HG03025 (cell line): ENCODE data around the gene KRTAP29-1.
"Not testable (repeated sequence)": the region's sequence is repeated elsewhere in the genome, so short reads cannot be mapped to it uniquely, and the experiment has no call there.

Experiments
- ATAC-seq: cut with Tn5 transposase; IDR thresholded peaks from one replicate; pipeline ENCODE4 v1.9.1; 2021; ENCODE audit warnings: mild to moderate bottlenecking, moderate library complexity; ENCODE audit not compliant: unreplicated experiment, low FRiP score

The KRTAP29-1 gene, protein sequence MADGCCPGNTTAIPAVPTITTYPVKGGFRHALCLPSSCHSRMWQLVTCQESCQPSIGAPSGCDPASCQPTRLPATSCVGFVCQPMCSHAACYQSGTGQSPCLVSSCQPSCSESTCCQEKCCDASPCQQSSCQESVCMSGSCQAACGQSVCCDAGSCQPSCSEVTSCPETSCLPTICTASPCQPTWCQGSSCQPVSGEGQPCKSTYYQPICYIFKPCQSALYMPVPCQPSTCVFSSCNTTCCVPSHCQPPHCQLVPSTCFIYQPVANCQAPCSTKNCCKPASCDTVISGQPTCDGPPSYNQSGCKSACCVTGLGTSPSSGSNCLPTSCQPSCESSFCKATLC

DNA sequence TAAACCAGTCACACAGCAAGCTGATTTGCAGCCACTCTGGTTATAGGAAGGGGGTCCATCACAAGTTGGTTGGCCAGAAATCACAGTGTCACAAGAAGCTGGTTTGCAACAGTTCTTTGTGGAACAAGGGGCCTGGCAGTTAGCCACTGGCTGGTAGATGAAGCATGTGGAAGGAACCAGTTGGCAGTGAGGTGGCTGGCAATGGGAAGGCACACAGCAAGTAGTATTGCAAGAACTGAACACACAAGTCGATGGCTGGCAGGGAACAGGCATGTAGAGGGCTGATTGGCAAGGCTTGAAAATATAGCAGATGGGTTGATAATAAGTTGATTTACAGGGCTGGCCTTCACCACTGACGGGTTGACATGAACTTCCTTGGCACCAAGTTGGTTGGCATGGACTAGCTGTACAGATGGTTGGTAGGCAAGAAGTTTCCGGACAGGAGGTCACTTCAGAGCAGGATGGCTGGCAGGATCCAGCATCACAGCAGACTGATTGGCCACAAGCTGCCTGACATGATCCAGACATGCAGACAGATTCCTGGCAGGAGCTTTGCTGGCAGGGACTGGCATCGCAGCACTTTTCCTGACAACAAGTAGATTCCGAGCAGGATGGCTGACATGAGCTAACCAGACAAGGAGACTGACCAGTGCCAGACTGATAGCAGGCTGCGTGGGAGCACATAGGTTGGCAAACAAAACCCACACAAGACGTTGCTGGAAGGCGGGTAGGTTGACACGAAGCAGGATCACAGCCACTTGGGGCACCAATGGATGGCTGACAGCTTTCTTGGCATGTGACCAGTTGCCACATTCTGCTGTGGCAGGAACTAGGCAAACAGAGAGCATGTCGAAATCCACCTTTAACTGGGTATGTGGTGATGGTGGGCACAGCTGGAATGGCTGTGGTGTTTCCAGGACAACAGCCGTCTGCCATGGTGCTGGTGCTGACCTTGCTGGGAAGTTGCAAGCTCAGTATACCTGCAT is at the start of gene KRTAP29-1:
TSS of gene KRTAP29-1 (minus strand) at position 936 of the 986 bp plus-strand sequence. CDS start at position 936, 0 bp downstream.
- no peak for ATAC-seq

DNA sequence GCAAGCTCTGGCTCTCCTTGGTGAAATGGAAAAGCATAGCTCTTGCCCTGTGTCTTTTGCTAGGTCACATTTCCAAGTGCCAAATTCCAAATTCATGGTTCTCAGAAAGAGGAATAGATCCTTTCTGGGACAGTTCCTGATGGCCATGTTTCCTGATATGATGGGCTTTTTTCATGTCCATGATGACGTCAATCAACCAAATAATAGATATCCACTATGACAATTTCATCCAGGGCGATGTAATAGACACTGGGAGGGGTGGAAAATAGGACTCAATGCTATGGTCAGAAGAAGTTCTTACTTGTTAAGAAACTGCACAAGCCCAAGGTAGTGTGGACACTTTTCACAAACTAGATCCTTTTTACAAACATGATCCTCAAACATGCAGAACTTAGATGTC is 48.5 kb upstream of the KRTAP29-1 start:
- ATAC-seq = no peak

DNA sequence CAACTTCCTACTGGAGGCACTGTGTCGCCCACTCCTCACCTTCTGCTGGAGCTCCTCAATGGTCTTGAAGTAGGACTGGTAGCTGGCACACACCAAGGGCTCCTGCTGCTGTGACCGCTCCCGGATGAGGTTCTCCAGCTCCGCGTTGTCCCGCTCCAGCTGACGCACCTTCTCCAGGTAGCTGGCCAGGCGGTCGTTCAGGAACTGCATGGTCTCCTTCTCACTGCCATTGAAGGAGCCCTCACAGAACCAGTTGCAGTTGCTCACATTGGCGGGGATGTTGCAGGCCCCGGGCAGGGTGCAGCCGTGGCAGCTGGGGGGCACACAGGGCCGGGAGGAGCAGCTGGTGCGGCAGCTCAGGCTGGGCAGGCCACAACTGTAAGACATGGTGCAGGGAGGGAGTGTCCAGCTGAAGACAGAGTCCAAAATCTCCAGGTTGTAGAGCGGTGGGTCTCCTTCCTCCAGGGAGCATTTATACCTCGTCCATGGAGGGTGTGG is 47.8 kb upstream of the KRTAP29-1 start, which contains the start of gene KRT33A:
TSS of gene KRT33A (minus strand) at position 448 of the 498 bp plus-strand sequence. CDS start at position 387, 61 bp downstream.
- ATAC-seq = not testable (repeated sequence)

DNA sequence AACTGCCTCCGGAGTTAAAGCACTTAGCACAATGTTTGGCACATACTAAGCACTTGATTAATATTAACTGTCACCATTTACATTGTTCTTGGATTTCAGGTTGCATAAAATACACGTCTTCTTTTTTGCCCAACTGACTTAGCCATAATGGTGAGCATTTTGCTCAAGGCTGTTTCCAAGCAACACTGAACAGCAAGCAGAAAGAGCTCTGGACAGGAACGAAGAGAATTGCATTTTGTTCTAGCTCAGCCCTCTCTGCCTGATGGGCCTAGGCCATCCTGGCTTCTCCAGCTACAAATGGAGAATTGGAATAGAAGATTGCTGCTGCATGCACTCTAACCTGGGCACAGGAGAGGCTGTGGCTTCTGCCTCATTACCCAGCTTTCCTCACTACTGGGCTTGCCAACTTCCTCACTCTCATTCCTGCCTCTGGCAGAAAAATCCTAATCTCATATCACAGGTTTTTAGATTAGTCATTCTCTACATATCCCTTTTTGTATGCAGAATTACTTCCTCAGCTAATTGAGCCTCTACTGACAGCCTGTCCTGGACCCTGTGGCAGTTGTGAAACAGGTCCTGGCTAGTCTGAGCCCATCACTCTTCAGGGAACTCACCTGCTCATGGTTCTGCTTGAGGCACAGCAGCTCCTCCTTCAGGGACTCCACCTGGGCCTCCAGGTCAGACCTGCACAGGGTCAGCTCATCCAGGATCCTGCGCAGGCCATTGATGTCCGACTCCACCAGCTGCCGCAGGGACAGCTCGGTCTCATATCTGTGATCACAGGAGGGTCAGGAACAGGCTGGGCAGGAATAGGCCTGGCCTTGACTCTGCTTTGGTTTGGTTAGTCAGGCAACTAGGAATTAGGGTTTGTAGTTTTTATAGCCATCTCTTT is 45.5 kb upstream of the KRTAP29-1 start:
- no peak for ATAC-seq

DNA sequence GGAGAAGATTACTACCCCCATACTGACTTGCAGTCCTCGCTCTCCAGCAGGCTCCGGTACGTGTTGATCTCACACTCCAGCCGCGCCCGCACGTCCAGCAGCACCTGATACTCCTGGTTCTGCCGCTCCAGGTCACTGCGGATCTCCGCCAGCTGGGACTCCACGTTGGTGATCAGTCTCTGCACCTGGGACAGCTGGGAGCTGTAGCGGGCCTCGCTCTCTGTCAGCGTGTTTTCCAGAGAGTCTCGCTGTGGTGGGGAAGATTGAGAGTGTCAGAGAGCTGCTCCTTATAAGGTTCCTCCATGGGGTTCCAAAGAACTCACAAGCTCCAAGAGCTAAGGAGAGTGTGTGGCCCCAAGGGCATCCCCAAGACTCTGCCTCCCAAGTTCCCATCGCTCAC is 43.8 kb upstream of the KRTAP29-1 start:
- not testable (repeated sequence) for ATAC-seq

DNA sequence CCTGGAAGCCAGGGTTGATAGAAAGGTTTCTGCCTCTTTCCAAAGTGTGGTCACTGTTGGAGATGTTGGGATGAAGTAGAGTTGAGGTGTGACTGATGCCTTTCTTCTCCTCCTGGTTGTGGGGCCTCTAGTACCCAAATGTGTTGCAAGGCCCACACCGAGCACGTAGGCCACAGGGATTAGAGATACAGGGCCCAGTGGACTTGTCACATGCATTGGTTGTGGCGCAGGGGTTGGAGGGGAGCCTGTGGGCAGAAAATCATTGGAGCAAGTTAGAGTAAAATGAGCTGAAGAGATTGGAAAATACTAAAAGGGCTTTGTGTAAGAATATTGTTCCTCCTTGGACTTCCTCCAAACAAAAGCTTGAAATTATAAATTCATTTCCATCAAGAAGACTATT is 43.3 kb upstream of the KRTAP29-1 start:
- ATAC-seq = no peak

DNA sequence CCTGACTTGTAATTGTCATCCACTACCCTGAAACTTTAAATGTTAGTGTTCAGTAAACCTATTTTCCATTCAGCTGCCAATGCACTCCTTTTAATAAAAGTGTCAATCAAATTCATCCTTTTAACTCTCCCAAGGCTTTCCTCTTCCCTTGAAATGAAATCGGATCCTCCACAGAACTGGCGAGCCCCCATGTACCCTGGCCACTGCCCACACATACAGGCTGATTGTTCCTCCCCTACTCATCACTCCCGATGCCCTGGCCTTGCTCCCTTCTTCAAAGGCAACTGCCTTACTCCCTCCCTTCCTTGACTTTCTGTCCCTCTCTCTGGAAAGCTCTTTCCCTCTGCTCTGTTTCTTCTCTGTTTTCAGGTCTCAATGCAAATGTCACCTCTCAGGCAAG is 40.4 kb upstream of the KRTAP29-1 start:
- no peak for ATAC-seq

DNA sequence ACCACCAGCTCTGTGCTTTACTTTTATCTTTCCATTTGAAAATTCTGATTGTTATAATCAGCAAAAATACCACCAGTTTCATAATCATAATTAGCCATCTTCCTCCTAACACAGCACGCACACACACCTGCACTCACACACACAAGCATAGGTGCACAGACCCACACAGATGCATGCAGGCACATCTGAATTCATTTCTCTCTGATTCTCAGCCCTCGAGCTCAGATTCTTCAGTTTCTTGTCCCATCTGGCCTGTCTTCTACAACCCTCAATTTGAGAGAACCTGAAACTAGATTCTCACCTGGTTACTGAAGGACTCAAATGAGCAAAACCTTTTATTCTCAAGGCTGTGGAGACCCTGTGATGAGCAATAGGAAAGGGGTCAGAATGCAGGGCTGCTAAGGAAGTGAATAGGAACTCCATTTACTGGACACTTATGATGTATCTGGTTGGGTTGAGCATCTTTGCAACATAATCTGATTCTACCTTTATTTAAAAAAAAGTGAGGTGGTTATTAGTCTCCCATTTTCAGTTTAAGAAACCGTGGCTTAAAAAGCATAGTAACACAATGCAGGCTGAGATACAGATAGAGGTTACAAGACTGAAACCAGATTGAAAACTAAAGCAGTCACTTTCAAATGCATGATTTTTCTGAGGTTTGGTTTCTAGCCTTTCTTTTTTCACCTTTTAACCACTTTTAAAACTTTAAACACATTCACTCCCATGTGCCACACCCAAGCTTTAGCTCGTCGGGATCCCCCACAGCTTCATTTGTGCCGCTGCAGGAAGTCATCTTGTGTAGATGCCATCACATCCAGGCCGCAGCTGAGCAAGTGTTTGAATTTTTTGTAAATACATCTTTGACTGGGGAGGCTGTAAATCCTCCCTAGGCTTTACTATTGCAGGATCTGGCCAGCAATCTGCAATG is 38.5 kb upstream of the KRTAP29-1 start:
- no peak for ATAC-seq

DNA sequence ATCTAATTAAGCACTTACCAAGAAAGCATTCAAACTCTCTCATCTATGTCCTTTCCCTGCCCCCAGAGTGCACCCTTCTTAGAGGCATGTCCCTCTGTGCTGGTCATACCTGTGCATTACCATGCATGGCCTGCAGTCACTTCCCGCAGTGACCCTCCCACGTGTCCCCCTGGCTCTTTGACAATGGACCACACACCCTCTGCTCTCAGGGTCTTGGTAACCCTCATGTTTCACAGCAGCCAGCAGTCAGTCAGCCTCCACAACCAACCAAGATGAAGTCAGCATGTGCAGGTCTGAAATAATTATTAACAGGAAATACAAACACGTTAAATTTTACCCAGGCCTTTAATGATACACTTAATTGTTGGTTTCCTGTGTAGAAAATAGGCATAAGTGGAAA is 37.8 kb upstream of the KRTAP29-1 start:
- ATAC-seq = no peak

DNA sequence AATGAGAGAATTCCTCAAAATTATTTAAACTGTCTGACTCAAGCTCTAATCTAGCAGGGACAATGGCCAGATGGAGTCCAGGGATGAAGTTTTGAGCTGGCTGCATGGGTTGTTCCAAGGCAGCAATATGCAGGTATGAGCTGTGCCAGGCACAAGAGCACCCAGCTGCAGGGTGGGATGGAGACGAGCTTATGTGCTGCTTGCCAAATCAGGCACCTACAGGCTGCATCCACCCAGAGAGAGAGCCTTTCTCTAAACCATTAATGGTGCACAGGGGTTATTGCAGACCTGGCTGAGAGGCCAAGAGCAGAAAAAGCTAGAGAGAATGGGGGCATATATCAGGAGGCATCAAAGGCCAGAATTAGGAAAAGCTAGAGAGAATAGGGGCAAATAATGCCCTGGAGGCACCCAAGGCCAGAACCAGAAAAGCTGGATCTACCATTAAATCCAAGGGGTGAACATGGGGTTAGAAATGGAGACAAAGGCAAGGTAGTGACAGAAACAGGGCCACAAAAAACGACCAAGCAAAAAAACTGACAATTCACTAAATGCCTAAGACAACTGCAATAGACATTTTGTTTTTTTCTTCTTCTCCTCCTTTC is 37.0 kb upstream of the KRTAP29-1 start:
- no peak for ATAC-seq

DNA sequence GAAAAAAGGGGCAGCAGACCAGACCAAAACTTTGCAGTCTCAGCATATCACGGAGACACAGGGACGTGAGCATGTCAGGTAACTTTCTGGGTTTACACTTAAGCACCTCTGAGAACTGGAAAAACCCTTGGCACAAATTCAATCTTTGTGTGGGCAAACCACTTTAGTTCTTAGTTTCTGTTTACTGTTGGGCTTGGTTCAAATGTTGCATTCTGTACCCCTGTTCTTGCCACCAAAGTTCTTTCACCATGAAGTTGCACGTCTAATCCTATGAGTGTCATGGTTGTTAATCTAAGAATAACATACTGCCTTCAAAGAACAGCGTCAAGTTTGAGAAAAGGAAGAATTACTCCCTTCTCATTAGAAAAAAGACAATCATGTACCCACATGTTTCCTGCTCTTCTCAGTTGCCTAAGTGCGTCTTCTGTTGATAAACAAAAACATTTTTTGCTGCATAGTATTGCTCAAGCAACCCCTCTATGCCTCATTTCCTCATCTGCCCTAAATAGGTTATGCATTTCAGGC is 36.4 kb upstream of the KRTAP29-1 start:
- no peak for ATAC-seq

DNA sequence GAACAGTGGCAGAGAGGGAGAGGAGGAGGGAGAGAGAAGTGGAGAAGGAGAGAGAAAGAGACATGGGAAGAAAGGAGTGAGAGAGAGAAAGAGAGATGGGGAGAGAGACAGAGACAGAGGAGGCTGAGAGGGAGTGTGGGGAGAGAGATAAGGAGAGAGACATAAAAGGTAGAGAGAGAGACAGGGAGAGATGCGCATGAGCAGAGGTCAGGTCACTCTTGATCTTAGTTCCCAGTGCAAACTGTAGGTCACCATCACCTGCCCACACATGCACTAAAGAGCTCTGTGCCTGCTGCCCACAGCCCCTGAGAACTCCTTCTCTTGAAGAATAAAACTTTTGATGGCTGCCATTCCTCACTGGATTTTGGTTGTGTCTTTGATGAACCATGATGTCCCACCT is 33.1 kb upstream of the KRTAP29-1 start:
- ATAC-seq = no peak

DNA sequence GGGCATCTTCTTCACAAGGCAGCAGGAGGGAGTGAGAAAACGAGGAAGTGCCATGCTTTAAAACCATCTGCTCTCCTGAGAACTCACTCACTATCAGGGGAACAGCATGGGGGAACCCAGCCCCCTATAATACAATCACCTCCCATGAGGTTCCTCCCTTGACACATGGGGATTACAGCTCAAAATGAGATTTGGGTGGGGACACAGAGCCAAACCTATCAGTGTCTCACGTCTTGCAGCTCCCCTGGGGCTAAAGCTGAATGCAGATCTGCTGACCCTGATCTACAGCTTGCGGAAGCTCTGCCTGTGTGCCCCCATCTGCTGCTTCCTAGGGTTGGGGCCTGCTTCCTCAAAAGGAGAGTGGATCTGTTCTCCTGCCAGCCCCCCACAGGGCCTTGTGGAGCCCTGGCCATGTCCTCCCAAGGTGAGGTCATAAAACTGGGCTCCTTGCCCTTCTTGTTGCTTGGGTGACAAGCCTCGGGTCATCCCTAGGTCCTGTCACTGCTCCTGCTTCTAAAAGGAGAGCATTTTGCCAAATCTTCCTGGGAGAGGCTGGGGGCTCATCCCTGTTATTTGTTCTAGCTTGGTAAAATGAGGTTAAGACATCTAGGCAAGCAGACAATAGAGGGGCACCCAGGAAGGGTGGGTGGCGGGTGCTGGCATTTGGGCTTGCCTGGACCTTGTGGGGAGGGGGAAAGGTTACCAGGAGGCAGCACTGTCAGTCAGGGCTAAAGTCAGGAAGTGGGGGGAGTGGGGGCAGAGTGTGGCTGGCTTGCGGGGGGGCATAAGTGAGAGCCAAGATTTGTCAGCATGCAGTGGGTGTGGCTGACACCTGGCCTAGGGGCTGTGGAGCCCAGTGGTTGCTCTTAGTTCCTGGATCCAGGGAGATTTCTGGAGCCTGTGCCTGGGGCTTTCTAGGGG is 32.0 kb upstream of the KRTAP29-1 start:
- no peak for ATAC-seq

DNA sequence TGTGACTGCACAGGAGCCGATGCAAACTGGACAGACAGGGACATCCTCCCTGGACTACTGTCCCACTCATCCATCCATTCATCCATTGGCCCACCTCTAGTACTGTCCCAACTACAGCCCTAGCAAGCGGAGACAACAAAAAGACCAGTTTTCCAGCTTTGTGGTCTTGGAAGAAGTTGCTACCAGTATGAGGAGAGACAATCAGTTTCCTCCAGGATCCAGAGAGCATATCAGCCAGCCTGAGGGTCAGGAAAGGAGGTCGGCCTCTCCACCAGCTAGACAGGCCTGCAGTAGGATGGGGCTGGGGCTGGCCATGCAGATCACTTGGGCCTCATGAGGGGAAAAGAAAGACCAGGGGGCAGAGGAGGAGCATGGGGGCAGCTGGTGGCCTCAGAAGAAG is 31.2 kb upstream of the KRTAP29-1 start:
- no peak for ATAC-seq

DNA sequence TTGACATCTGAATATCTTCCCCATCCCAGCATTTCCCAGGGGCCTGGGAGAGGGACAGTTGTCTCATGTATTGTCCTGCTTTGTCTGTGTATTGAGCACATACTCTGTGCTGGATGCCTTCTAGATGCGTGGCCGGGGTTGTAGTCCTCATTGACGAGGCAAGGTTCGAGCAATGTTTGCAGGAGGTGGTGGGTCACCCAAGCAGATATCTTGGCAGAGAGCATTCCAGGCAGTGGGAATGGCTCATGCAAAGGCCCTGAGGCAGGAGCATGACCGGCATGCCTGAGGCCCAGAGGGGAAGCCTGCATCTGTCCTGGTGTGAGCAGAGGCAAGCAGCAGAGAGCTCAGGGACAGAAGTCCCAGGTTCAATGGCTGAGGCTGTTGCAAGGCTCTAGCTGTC is 30.4 kb upstream of the KRTAP29-1 start:
- ATAC-seq = no peak

DNA sequence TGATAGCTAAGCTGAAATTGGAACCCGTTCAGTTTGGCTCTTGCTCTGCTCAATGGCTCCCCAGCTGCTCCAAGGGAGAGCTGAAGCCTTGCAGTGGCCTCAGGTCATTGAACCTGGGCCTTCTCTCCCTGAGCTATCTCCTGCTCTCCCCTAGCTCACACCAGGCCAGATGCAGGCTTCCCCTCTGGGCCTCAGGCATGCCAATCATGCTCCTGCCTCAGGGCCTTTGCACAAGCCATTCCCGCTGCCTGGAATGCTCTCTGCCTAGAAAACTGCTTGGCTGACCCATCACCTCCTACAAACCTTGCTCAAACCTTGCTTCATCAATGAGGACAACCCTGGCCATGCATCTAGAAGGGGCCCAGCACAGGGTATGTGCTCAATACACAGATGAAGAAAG is 29.6 kb upstream of the KRTAP29-1 start:
- no peak for ATAC-seq

DNA sequence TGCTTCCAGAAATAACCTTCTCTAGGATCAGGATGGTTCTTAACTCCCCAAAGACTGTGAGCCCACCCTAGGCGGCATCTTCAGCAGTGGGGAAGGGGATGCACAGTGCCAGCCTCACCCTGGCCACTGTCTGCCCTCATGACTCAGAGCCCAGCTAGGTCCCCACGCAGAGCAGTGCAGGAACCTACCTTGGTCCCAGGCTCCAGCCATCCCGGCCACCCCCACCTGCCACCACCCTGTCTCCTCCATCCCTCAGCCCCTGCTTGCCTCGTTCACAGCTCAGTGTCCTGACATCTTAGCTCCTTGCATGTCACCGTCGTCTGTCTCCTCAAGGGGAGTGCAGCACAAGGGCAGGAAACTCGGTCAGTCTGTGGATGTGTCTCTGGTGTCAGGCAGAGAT is 29.0 kb upstream of the KRTAP29-1 start:
- no peak for ATAC-seq
